Esophagus squamous epithelium (tissue), 5 donors: ENCODE measurements around the gene MDFI. TPM values are rescaled to one million over a fixed set of nuclear protein-coding genes. Genes with fewer than 3 reads are reported as not detected.

ENCODE experiments used
- DNase-seq: peaks from one replicate; lab custom pipeline; 2025; lab: John Stamatoyannopoulos, UW
- H3K27ac ChIP-seq, 4 donors: fragments of 200-600 bp; sonication (generic); one replicate each; pipeline ENCODE4 v1.5.1; 2016 to 2019; ENCODE audit warnings: mild to moderate bottlenecking in 1 of 4
- H3K27me3 ChIP-seq, 4 donors: fragments of 200-600 bp; sonication (generic); 1 replicate in 3 of 4; 2 replicates in 1 of 4; pipeline versions ENCODE4 v1.5.1 to v1.6.0; 2017 to 2021; ENCODE audit warnings: antibody characterized with exemption in 1 of 4
- H3K36me3 ChIP-seq, 3 donors: fragments of 200-600 bp; sonication (generic); one replicate each; pipeline ENCODE4 v1.5.1; 2016 to 2019
- H3K4me1 ChIP-seq, 3 donors: fragments of 200-600 bp; sonication (generic); one replicate each; pipeline ENCODE4 v1.5.1; 2017 to 2019
- H3K4me3 ChIP-seq, 4 donors: fragments of 200-600 bp; sonication (generic); 1 replicate in 3 of 4; 2 replicates in 1 of 4; pipeline ENCODE4 v1.5.1; 2016 to 2019; ENCODE audit warnings: mild to moderate bottlenecking in 2 of 4, moderate library complexity in 1 of 4
- H3K9me3 ChIP-seq, 3 donors: fragments of 200-600 bp; sonication (generic); one replicate each; pipeline ENCODE4 v1.5.1; 2016 to 2019
- POLR2A ChIP-seq, 4 donors: fragments of 450-650 bp; IDR thresholded peaks; one replicate each; pipeline ENCODE4 v1.6.1; 2017; ENCODE audit warnings: antibody characterized with exemption in 4 of 4, mild to moderate bottlenecking in 4 of 4, moderate library complexity in 3 of 4
- WGBS, 2 donors: methylation state at CpG; one replicate each; pipeline ENCODE4 v1.1.5; 2018; 5-methylcytosine and 5-hydroxymethylcytosine counted together
- intact Hi-C: fragments of 100-400 bp; cut with DNase I; formaldehyde crosslinking; loops from one replicate; pipeline ENCODE4 v1.15.0; 2022
- total RNA-seq, 4 donors: library from RNA; depleted of rRNA; stranded (reverse); fragments of >200 nt; gene quantifications; one replicate each; pipeline ENCODE4 v1.1.0, GENCODE V29; 2016
- TF ChIP-seq, protein P1 (sequence below), 6 experiments: fragments of 450-650 bp in 4 of 6; fragments of 200-600 bp in 2 of 6; sonication (generic) in 2 of 6; IDR thresholded peaks; one replicate each; pipeline ENCODE4 v1.5.1; 2016 to 2019; ENCODE audit warnings: antibody characterized with exemption in 6 of 6, mild to moderate bottlenecking in 4 of 6, moderate library complexity in 4 of 6
- donor health status: DM: yes; HTN: yes; CAD: no.

Gene MDFI
- total RNA-seq, 4 donors from 2014 or later: 50.5 to 105 (median 81.8) TPM

- Histone ChIP-seq H3K4me3 (no peak overlapping the region), H3K9me3 (no peaks in the 10 kb centered on the region), H3K27me3 (peaks cover 0 to 4% (median 0%) of the 10 kb centered on the region in 4 donors), H3K36me3 (no peaks in the 10 kb centered on the region), H3K4me1 (peaks cover 0 to 5% (median 5%) of the 10 kb centered on the region in 3 donors), H3K27ac (no peak overlapping the region)
- DNase-seq: no peak
- 88 to 89% methylated on average over 6 to 22 of the region's 25 CpGs for WGBS, 2 donors
- TF ChIP-seq, protein P1, sequence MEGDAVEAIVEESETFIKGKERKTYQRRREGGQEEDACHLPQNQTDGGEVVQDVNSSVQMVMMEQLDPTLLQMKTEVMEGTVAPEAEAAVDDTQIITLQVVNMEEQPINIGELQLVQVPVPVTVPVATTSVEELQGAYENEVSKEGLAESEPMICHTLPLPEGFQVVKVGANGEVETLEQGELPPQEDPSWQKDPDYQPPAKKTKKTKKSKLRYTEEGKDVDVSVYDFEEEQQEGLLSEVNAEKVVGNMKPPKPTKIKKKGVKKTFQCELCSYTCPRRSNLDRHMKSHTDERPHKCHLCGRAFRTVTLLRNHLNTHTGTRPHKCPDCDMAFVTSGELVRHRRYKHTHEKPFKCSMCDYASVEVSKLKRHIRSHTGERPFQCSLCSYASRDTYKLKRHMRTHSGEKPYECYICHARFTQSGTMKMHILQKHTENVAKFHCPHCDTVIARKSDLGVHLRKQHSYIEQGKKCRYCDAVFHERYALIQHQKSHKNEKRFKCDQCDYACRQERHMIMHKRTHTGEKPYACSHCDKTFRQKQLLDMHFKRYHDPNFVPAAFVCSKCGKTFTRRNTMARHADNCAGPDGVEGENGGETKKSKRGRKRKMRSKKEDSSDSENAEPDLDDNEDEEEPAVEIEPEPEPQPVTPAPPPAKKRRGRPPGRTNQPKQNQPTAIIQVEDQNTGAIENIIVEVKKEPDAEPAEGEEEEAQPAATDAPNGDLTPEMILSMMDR (IDR thresholded peaks at IDR 0.05): no peak
- TF ChIP-seq POLR2A (IDR thresholded peaks at IDR 0.05): no peak
- intact Hi-C loops: no loop called here
These were observed 39.1 kb downstream of the MDFI start for GRCh38 chr6:41677124-41677921.

- H3K27ac ChIP-seq: no peak overlapping the region
- peaks cover 8 to 18% (median 16%) of the 10 kb centered on the region in 3 donors for H3K4me1 ChIP-seq
- H3K4me3 ChIP-seq: no peak overlapping the region
- 75 to 82% methylated on average over 8 of the region's 8 CpGs for WGBS, 2 donors
- intact Hi-C loops: no loop called here
- H3K9me3 ChIP-seq: no peaks in the 10 kb centered on the region
- TF ChIP-seq POLR2A (IDR thresholded peaks at IDR 0.05): no peak
- TF ChIP-seq, protein P1 (IDR thresholded peaks at IDR 0.05): no peak
- H3K36me3 ChIP-seq: no peaks in the 10 kb centered on the region
- DNase-seq: no peak
- peaks cover 0 to 6% (median 0%) of the 10 kb centered on the region in 4 donors for H3K27me3 ChIP-seq
These were observed 40.3 kb downstream of the MDFI start for GRCh38 chr6:41678511-41679084.

DNA sequence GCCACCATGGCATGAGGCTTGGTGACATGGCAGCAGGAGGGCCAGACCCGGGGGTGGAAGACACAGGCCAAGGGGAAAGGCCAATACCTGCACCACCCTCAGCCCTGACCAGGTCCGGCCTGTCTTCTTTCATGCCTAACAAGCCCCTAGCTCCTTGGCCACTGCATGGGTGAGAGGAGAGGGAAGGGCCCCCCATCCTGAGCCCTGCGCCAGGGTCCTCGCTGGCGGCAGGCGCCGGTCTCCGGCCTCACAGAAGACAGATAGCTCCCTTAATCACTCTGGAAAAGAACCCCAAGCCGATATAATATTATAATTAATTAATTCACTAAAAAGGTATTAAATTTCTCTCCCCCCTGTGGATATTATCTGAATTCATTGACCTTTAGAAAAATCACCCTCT is 41.4 kb downstream of the MDFI start:
- H3K27ac ChIP-seq: no peak overlapping the region
- intact Hi-C loops: loop anchor here (5.0 kb wide), 2 partner anchors 77 to 312 kb away; no protein-coding TSS in a partner anchor
- H3K27me3 ChIP-seq: peaks cover 0 to 4% (median 0%) of the 10 kb centered on the region in 4 donors
- TF ChIP-seq POLR2A (IDR thresholded peaks at IDR 0.05): no peak
- TF ChIP-seq, protein P1 (IDR thresholded peaks at IDR 0.05): no peak
- DNase-seq: no peak
- no peaks in the 10 kb centered on the region for H3K9me3 ChIP-seq
- H3K4me1 ChIP-seq: peaks cover 8 to 22% (median 16%) of the 10 kb centered on the region in 3 donors
- no peak overlapping the region for H3K4me3 ChIP-seq
- peaks cover 0 to 8% (median 0%) of the 10 kb centered on the region in 3 donors for H3K36me3 ChIP-seq
- WGBS, 2 donors: 90 to 94% methylated on average over 2 to 3 of the region's 9 CpGs

GRCh38 chr6:41680182-41680965 is 42.1 kb downstream of the MDFI start:
- no peaks in the 10 kb centered on the region for H3K9me3 ChIP-seq
- peaks cover 2 to 15% (median 3%) of the 10 kb centered on the region in 3 donors for H3K36me3 ChIP-seq
- peaks cover 8 to 22% (median 16%) of the 10 kb centered on the region in 3 donors for H3K4me1 ChIP-seq
- intact Hi-C loops: loop anchor here (5.0 kb wide), 2 partner anchors 78 to 313 kb away; no protein-coding TSS in a partner anchor
- no peak for DNase-seq
- TF ChIP-seq POLR2A (IDR thresholded peaks at IDR 0.05): no peak
- TF ChIP-seq, protein P1 (IDR thresholded peaks at IDR 0.05): no peak
- WGBS, 2 donors: 73 to 79% methylated on average over 9 to 10 of the region's 11 CpGs
- H3K4me3 ChIP-seq: no peak overlapping the region
- H3K27ac ChIP-seq: no peak overlapping the region
- H3K27me3 ChIP-seq: peaks cover 0 to 4% (median 0%) of the 10 kb centered on the region in 4 donors
